Mesodermal cell (in vitro differentiated cells): ENCODE measurements around the gene TBC1D8B.
"Not testable (repeated sequence)": the region's sequence is repeated elsewhere in the genome, so short reads cannot be mapped to it uniquely, and the experiment has no call there.

Experiments
- H3K27ac ChIP-seq: 2 replicates; pipeline ENCODE4 v1.7.0; 2013; ENCODE audit warnings: mild to moderate bottlenecking, low read depth, low read length, moderate library complexity; ENCODE audit not compliant: severe bottlenecking
- H3K36me3 ChIP-seq: 2 replicates; pipeline ENCODE4 v1.7.1; 2013; ENCODE audit warnings: mild to moderate bottlenecking, low read length, moderate library complexity; ENCODE audit not compliant: control insufficient read depth, insufficient read depth
- H3K4me1 ChIP-seq: one replicate; pipeline ENCODE4 v1.7.1; 2013; ENCODE audit warnings: mild to moderate bottlenecking, low read length; ENCODE audit not compliant: insufficient read depth, control insufficient read depth, poor library complexity, severe bottlenecking
- H3K4me3 ChIP-seq: 2 replicates; pipeline ENCODE4 v1.7.0; 2013; ENCODE audit warnings: low read length, control low read depth, mild to moderate bottlenecking; ENCODE audit not compliant: insufficient read depth, poor library complexity, severe bottlenecking; ENCODE audit errors: extremely low read depth
- H3K9me3 ChIP-seq: 2 replicates; pipeline ENCODE4 v1.7.1; 2013; ENCODE audit warnings: mild to moderate bottlenecking, low read length, moderate library complexity; ENCODE audit not compliant: control insufficient read depth
- WGBS, 2 experiments: methylation state at CpG; one replicate each; pipeline ENCODE4 v1.1.5; 2013; ENCODE audit warnings: missing lambda C conversion rate in 2 of 2; ENCODE audit not compliant: insufficient coverage in 2 of 2; 5-methylcytosine and 5-hydroxymethylcytosine counted together

The TBC1D8B gene

DNA sequence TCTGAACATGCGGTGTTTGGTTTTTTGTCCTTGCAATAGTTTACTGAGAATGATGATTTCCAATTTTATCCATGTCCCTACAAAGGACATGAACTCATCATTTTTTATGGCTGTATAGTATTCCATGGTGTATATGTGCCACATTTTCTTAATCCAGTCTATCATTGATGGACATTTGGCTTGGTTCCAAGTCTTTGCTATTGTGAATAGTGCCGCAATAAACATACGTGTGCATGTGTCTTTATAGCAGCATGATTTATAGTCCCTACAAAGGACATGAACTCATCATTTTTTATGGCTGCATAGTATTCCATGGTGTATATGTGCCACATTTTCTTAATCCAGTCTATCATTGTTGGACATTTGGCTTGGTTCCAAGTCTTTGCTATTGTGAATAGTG, 11.6 kb downstream of the TBC1D8B start:
- WGBS, 2 experiments: no CpG with 5 or more reads among the region's 3 CpGs
- not testable (repeated sequence) for H3K27ac ChIP-seq, H3K9me3 ChIP-seq, H3K36me3 ChIP-seq, H3K4me1 ChIP-seq, H3K4me3 ChIP-seq

DNA sequence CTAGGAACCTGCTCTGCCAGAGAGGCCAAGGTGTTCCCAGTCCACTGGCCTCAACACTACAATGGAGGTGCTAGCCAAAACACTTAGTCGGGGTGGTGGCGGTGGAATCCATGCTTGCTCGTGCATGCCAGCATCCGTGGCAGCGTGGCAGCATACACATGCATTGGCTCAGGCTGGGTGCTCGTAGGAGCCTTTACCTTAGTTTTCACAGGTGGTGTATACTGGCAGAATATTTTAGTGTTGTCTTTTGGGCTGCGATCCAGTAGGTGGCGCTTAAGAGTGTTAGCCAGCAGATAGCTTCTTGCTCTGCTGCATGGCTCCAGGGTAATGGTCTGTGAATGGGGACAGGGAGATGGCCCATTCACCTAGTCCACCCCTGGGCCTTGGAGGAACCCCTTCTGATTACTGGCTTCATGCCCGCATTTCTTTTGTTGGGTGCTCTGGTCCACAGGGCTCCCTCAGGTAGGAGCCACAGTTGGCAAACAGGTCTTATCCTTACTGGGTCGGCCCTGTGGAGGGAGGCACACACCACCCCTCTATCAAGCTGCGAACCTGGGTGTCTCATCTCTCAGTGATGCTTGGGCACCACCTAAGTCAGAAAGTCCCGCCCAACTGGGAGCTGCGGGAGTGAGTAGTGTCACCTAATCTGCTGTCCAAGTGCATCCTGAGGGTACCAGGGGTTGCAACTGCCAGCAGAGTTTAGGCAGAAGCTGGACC, 60.7 kb downstream of the TBC1D8B start:
- Histone ChIP-seq H3K4me3 (no peak overlapping the region), H3K36me3 (no peaks in the 10 kb centered on the region), H3K27ac (no peak overlapping the region), H3K4me1 (no peaks in the 10 kb centered on the region), H3K9me3 (no peaks in the 10 kb centered on the region)
- WGBS, 2 experiments: 33 to 61% methylated on average over 4 to 5 of the region's 13 CpGs

DNA sequence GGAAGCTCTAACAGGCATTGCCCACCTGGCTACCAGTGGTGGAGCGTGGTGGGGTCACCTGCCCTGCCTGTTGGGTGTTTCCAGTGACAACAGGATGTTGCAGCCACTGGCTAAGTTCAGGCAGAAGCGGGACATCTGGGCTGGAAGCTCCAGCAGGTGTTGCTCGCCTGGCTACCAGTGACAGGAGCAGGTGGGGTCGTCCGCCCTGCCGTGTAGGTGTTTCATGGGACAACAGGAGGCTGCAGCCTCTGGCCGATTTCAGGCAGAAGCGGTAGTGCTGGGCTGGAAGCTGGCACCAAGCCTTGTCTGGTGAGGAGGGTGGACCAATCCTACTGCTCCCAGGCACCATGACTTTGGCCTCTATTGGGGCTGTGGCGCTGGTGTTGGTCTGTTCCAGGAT, 61.2 kb downstream of the TBC1D8B start:
- 92% methylated on average over 6 of the region's 9 CpGs; no CpG with 5 or more reads in 1 of the 2 experiments for WGBS, 2 experiments
- no peaks in the 10 kb centered on the region for H3K36me3 ChIP-seq
- no peaks in the 10 kb centered on the region for H3K9me3 ChIP-seq
- no peaks in the 10 kb centered on the region for H3K4me1 ChIP-seq
- no peak overlapping the region for H3K4me3 ChIP-seq
- H3K27ac ChIP-seq: no peak overlapping the region

DNA sequence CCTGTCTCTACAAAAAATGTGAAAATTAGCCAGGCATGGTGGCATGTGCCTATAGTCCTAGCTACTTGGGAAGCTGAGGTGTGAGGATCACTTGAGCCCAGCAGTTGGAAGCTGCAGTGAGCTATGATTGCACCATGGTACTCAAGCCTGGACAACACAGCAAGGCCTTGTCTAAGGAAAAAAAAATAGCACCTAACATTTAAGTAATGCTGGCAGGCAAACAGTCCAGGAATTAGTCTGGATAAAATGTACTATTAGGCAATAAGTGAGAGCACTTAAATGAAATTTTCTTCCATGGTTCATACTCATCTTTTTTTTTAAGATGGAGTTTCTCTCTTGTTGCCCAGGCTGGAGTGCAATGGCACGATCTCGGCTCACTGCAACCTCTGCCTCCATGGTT, 70.3 kb downstream of the TBC1D8B start:
- not testable (repeated sequence) for H3K9me3 ChIP-seq, H3K27ac ChIP-seq
- WGBS, 2 experiments: 67% methylated on average over 2 of the region's 2 CpGs; no CpG with 5 or more reads in 1 of the 2 experiments

DNA sequence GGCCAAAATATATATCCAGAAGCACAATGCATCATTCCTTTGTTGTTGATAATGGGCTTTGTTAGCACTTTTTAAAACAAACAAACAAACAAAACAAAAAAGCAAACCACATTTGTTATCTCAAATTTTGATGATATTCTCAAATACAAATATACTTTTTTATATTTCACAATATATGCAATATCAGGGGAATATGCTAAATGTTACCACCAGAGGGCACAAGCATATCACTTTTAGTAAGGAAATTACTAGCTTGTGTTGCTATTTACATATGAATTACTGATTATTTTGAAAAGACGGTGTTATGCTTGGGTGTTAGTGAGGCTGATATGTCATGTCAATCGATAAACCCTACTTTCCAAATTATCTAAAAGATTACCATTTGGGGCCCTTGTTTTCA, 71.6 kb downstream of the TBC1D8B start:
- H3K4me3 ChIP-seq: no peak overlapping the region
- no peaks in the 10 kb centered on the region for H3K36me3 ChIP-seq
- no peaks in the 10 kb centered on the region for H3K9me3 ChIP-seq
- H3K4me1 ChIP-seq: no peaks in the 10 kb centered on the region
- no CpG with 5 or more reads among the region's 2 CpGs for WGBS, 2 experiments
- no peak overlapping the region for H3K27ac ChIP-seq

More for the DNA sequence above, 70.3 kb downstream of the TBC1D8B start:
- not testable (repeated sequence) for H3K4me1 ChIP-seq, H3K36me3 ChIP-seq, H3K4me3 ChIP-seq

DNA sequence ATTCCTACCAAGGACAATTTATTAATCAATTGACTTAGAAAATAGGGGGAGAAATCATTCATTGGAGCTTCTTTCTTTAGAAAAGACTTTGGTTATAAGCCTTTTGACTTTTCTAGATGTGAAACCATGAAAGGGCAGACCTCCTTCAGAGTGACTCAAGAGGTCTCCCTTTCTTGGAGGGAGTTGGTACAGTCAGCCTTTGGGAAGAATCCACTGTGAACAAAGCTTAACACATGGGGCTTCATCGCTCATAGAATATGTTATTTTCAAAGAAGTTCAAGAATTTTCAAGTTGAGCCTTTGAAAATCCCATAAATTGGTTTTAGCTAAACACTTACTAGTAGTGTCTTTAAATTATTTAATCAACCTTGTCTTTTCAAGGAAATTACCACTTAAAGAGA, 72.7 kb downstream of the TBC1D8B start:
- Histone ChIP-seq H3K4me1 (no peaks in the 10 kb centered on the region), H3K27ac (no peak overlapping the region), H3K4me3 (no peak overlapping the region), H3K36me3 (no peaks in the 10 kb centered on the region), H3K9me3 (no peaks in the 10 kb centered on the region)
- WGBS, 2 experiments: no CpG with 5 or more reads among the region's 1 CpG

DNA sequence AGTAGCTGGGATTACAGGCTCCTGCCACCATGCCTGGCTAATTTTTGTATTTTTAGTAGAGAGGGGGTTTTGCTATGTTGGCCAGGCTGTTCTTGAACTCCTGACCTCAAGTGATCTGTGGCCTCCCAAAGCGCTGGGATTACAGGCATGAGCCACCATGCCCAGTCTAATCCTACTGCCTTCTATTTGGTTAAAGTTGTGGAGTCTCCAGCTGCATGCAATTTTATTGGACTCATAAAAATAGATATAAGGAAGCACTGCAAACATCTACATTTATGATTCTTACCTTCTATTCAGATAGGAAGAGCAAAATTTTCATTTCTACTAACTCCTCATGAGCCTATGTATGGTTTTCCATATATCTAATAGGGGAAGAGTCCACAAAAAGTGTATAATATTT, 87.0 kb downstream of the TBC1D8B start:
- no CpG with 5 or more reads among the region's 1 CpG for WGBS, 2 experiments
- H3K4me3 ChIP-seq: no peak overlapping the region

GRCh38 chrX:106891762-106892460, 89.4 kb downstream of the TBC1D8B start:
- no peaks in the 10 kb centered on the region for H3K9me3 ChIP-seq
- H3K27ac ChIP-seq: no peak overlapping the region
- 87% methylated on average over 3 of the region's 7 CpGs; no CpG with 5 or more reads in 1 of the 2 experiments for WGBS, 2 experiments
- H3K4me1 ChIP-seq: peaks cover 16% of the 10 kb centered on the region
- H3K36me3 ChIP-seq: no peaks in the 10 kb centered on the region
- H3K4me3 ChIP-seq: no peak overlapping the region

More for the DNA sequence above, 87.0 kb downstream of the TBC1D8B start:
- Histone ChIP-seq H3K9me3 (no peaks in the 10 kb centered on the region), H3K4me1 (peaks cover under 1% of the 10 kb centered on the region), H3K36me3 (no peaks in the 10 kb centered on the region), H3K27ac (no peak overlapping the region)

GRCh38 chrX:106894392-106894909, 92.0 kb downstream of the TBC1D8B start:
- 0% methylated on average over 1 of the region's 6 CpGs; no CpG with 5 or more reads in 1 of the 2 experiments for WGBS, 2 experiments
- Histone ChIP-seq H3K36me3 (no peaks in the 10 kb centered on the region), H3K4me1 (peaks cover 19% of the 10 kb centered on the region), H3K27ac (peak overlapping the region; percentile 53), H3K4me3 (no peak overlapping the region), H3K9me3 (no peaks in the 10 kb centered on the region)

GRCh38 chrX:106894978-106895452, 92.5 kb downstream of the TBC1D8B start:
- H3K27ac ChIP-seq: peak overlapping the region; percentile 53
- peaks cover 19% of the 10 kb centered on the region for H3K4me1 ChIP-seq
- 63% methylated on average over 1 to 2 of the region's 3 CpGs for WGBS, 2 experiments
- H3K36me3 ChIP-seq: no peaks in the 10 kb centered on the region
- no peaks in the 10 kb centered on the region for H3K9me3 ChIP-seq
- H3K4me3 ChIP-seq: no peak overlapping the region

DNA sequence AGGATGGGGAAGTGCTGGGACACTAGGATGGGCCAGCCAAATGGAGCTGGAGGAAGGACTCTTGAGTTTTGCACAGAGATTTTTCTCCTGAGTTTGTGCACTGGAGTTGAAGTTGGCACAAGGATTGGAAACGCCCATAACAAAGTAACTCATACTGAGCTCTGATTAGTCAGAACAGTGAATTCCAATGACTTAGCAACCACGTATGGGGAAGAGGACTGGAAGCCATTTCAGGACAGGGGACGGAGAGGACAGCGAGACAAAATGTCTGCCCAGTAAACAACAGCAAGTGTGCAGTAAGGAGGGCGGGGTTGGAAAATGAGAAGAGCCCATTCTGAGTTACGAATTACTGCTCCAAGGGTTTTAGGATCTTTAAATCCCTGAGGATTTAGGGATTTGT, 94.8 kb downstream of the TBC1D8B start:
- H3K4me3 ChIP-seq: no peak overlapping the region
- no peaks in the 10 kb centered on the region for H3K9me3 ChIP-seq
- peaks cover 19% of the 10 kb centered on the region for H3K4me1 ChIP-seq
- no peaks in the 10 kb centered on the region for H3K36me3 ChIP-seq
- H3K27ac ChIP-seq: no peak overlapping the region
- 100% methylated on average over 1 to 4 of the region's 6 CpGs for WGBS, 2 experiments
